ENCODE measurements around the gene NOX5. TPM values are rescaled to one million over a fixed set of nuclear protein-coding genes. Genes with fewer than 3 reads are reported as not detected.

NOX5 gene
- polyA plus RNA-seq, 1 donor from 2014 or later, result not detected

DNA sequence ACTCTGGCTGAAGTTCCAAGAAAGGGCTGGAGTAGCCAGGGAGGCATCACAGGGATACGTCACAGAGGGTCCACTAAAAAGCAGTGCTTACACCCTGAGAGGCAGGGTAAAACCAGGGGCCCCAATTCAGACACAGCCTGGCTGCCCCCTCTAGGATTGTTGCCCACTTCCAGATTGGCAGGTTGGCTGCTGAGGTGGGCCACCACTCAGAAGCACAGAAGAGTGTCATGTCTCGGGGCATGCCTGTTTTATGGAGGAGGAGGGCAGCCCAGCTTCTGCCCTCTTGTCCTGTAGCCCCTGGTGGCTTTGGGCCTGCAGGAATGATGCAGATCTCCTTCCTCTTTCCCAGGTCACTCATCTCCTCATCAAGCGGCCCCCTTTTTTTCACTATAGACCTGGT, 24.0 kb downstream of the NOX5 start:
- H3K4me2 ChIP-seq (ENCODE audit: low read length), result no peak overlapping the region
- no peaks in the 10 kb centered on the region for H3K79me2 ChIP-seq (replicated peaks; ENCODE audit: insufficient read depth, low read length)
- H3F3A ChIP-seq (ENCODE audit: insufficient read depth, low read length, poor library complexity, severe bottlenecking), result no peaks in the 10 kb centered on the region
- no peaks in the 10 kb centered on the region for H3K27me3 ChIP-seq (ENCODE audit: insufficient read depth, low read depth, low read length)
- no peaks in the 10 kb centered on the region for H3K9me2 ChIP-seq (ENCODE audit: insufficient read depth, low read length)
- no peak overlapping the region for H3K9ac ChIP-seq (ENCODE audit: low read length)
- H2AFZ ChIP-seq (ENCODE audit: low read depth, low read length), result no peak overlapping the region
- H3K36me3 ChIP-seq (ENCODE audit: insufficient read depth, low read length), result no peaks in the 10 kb centered on the region
- TF ChIP-seq POLR2AphosphoS5 (IDR thresholded peaks at IDR 0.05) (no peak), EP300 (conservative IDR thresholded peaks at IDR 0.05; ENCODE audit: poor library complexity, severe bottlenecking) (no peak), EZH2 (IDR thresholded peaks at IDR 0.05; ENCODE audit: borderline replicate concordance, insufficient read depth, low read length, poor library complexity, severe bottlenecking) (no peak), SMC3 (conservative IDR thresholded peaks at IDR 0.05; ENCODE audit: poor library complexity) (no peak), TAF1 (IDR thresholded peaks at IDR 0.05; ENCODE audit: low read depth) (no peak), MXI1 (conservative IDR thresholded peaks at IDR 0.05; ENCODE audit: poor library complexity, severe bottlenecking) (no peak), REST (IDR thresholded peaks at IDR 0.05; ENCODE audit: borderline replicate concordance) (no peak), RAD21 (conservative IDR thresholded peaks at IDR 0.05) (no peak)
- TF ChIP-seq, protein P1, sequence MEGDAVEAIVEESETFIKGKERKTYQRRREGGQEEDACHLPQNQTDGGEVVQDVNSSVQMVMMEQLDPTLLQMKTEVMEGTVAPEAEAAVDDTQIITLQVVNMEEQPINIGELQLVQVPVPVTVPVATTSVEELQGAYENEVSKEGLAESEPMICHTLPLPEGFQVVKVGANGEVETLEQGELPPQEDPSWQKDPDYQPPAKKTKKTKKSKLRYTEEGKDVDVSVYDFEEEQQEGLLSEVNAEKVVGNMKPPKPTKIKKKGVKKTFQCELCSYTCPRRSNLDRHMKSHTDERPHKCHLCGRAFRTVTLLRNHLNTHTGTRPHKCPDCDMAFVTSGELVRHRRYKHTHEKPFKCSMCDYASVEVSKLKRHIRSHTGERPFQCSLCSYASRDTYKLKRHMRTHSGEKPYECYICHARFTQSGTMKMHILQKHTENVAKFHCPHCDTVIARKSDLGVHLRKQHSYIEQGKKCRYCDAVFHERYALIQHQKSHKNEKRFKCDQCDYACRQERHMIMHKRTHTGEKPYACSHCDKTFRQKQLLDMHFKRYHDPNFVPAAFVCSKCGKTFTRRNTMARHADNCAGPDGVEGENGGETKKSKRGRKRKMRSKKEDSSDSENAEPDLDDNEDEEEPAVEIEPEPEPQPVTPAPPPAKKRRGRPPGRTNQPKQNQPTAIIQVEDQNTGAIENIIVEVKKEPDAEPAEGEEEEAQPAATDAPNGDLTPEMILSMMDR (IDR thresholded peaks at IDR 0.05; ENCODE audit: poor library complexity, severe bottlenecking), result no peak
- H3K9me3 ChIP-seq (ENCODE audit: low read length), result no peaks in the 10 kb centered on the region
- H4K20me1 ChIP-seq (ENCODE audit: insufficient read depth), result no peaks in the 10 kb centered on the region
- H3K4me3 ChIP-seq (ENCODE audit: low read length), result no peak overlapping the region
- no peak overlapping the region for H3K27ac ChIP-seq (ENCODE audit: low read length)

DNA sequence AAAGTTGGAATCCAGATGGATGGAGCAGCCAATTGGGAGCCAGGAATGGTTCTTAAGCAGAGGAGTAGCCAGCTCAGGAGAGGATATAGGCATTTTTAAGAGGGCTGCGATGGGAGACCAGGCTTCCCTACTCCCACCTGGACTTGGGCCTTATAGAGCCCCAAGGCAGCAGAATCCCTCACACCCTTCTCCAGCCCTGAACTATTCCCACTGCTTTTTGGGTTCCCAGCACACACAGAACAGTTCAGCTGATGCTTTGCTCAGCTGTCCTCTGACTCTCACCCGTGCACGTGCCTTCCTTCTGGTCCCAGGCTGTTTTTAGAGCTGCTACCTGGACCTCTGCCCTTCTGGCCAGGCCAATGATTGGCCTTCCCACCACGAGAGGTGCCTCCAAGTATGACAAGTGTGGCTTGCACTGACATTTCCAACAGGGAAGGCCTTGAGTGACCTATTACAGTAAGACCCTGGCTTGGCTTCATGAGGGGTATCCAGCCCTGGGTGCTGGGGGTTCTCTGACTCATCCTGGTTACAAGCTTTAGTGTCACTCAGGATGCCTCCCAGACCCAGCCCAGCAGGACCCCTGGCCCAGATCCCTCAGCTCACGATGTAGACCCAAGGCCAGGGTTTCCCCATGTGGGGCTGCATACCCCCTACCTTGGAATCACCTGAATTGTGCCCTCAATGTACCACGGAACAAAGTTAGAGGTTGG, 25.2 kb downstream of the NOX5 start:
- Histone ChIP-seq H3K27ac (ENCODE audit: low read length) (no peak overlapping the region), H3K9me2 (ENCODE audit: insufficient read depth, low read length) (no peaks in the 10 kb centered on the region), H3K27me3 (ENCODE audit: insufficient read depth, low read depth, low read length) (no peaks in the 10 kb centered on the region), H3K36me3 (ENCODE audit: insufficient read depth, low read length) (no peaks in the 10 kb centered on the region), H3F3A (ENCODE audit: insufficient read depth, low read length, poor library complexity, severe bottlenecking) (no peaks in the 10 kb centered on the region), H4K20me1 (ENCODE audit: insufficient read depth) (no peaks in the 10 kb centered on the region), H3K4me3 (ENCODE audit: low read length) (no peak overlapping the region), H3K9ac (ENCODE audit: low read length) (no peak overlapping the region), H2AFZ (ENCODE audit: low read depth, low read length) (no peak overlapping the region), H3K9me3 (ENCODE audit: low read length) (no peaks in the 10 kb centered on the region), H3K79me2 (replicated peaks; ENCODE audit: insufficient read depth, low read length) (no peaks in the 10 kb centered on the region), H3K4me2 (ENCODE audit: low read length) (no peak overlapping the region)
- TF ChIP-seq EP300 (conservative IDR thresholded peaks at IDR 0.05; ENCODE audit: poor library complexity, severe bottlenecking), result no peak
- no peak for TF ChIP-seq SMC3 (conservative IDR thresholded peaks at IDR 0.05; ENCODE audit: poor library complexity)
- no peak for TF ChIP-seq POLR2AphosphoS5 (IDR thresholded peaks at IDR 0.05)
- TF ChIP-seq REST (IDR thresholded peaks at IDR 0.05; ENCODE audit: borderline replicate concordance), result no peak
- TF ChIP-seq RAD21 (conservative IDR thresholded peaks at IDR 0.05), result no peak
- no peak for TF ChIP-seq EZH2 (IDR thresholded peaks at IDR 0.05; ENCODE audit: borderline replicate concordance, insufficient read depth, low read length, poor library complexity, severe bottlenecking)
